Measurements from ENCODE around the gene BCAP31.

GRCh38 chrX:153723351-153724251 is 586 bp downstream of the BCAP31 start:
- TF ChIP-seq CTCF (IDR thresholded peaks at IDR 0.05) = peak in 1 of 3 donors; percentile 31
- no peak for TF ChIP-seq POLR2A (IDR thresholded peaks at IDR 0.05)
- no peak for TF ChIP-seq EP300 (IDR thresholded peaks at IDR 0.05)

Measured in ovary (tissue), 3 donors.